HG02943 (cell line): Measurements from ENCODE around the gene SSC5D.

Experiments used
- ATAC-seq: cut with Tn5 transposase; IDR thresholded peaks from one replicate; pipeline ENCODE4 v1.9.1; 2021; ENCODE audit warnings: mild to moderate bottlenecking, low read depth, moderate library complexity; ENCODE audit not compliant: unreplicated experiment

The SSC5D gene

GRCh38 chr19:55454787-55455243 lies 33.4 kb upstream of the SSC5D start:
- no peak for ATAC-seq

- no peak for ATAC-seq
Observed at GRCh38 chr19:55455576-55456235, 32.5 kb upstream of the SSC5D start.

- ATAC-seq, result no peak
Observed at GRCh38 chr19:55456347-55456746, 31.9 kb upstream of the SSC5D start.

GRCh38 chr19:55457683-55458457 lies 30.4 kb upstream of the SSC5D start:
- ATAC-seq, result no peak

- ATAC-seq, result no peak
Observed at GRCh38 chr19:55459551-55459949, 28.7 kb upstream of the SSC5D start.

GRCh38 chr19:55459950-55460657 lies 28.1 kb upstream of the SSC5D start:
- ATAC-seq, result no peak

GRCh38 chr19:55460670-55461258 lies 27.5 kb upstream of the SSC5D start:
- no peak for ATAC-seq

- ATAC-seq, result peak; percentile 94
Observed at GRCh38 chr19:55461259-55461973, 26.8 kb upstream of the SSC5D start, which contains the start of gene ISOC2. Gene ISOC2 (minus strand): TSS chr19:55461642. CDS start chr19:55456486, 5,156 bp downstream.

- ATAC-seq, result no peak
Observed at GRCh38 chr19:55461974-55462626, 26.1 kb upstream of the SSC5D start.

GRCh38 chr19:55462722-55463121 lies 25.5 kb upstream of the SSC5D start:
- no peak for ATAC-seq

- ATAC-seq, result no peak
Observed at GRCh38 chr19:55463583-55464031, 24.6 kb upstream of the SSC5D start.

- no peak for ATAC-seq
Observed at GRCh38 chr19:55464039-55464661, 24.1 kb upstream of the SSC5D start.

GRCh38 chr19:55464662-55465054 lies 23.6 kb upstream of the SSC5D start, which contains the start of gene C19orf85:
Gene C19orf85 (minus strand): TSS chr19:55464751. CDS start chr19:55464554, 197 bp downstream.
- ATAC-seq, result no peak

GRCh38 chr19:55465460-55466240 lies 22.6 kb upstream of the SSC5D start:
- no peak for ATAC-seq

- no peak for ATAC-seq
Observed at GRCh38 chr19:55466241-55466614, 22.0 kb upstream of the SSC5D start.

- no peak for ATAC-seq
Observed at GRCh38 chr19:55467236-55468053, 20.8 kb upstream of the SSC5D start.

- no peak for ATAC-seq
Observed at GRCh38 chr19:55468054-55468393, 20.2 kb upstream of the SSC5D start.

GRCh38 chr19:55471266-55471665 lies 17.0 kb upstream of the SSC5D start:
- ATAC-seq, result no peak
